HG03064 (cell line): ENCODE results near the gene MAP7D1.

Experiments
- ATAC-seq: cut with Tn5 transposase; IDR thresholded peaks from one replicate; pipeline ENCODE4 v1.9.1; 2021; ENCODE audit warnings: low read depth; ENCODE audit not compliant: unreplicated experiment

The MAP7D1 gene

GRCh38 chr1:36155408-36156328, at the start of gene MAP7D1:
TSS of gene MAP7D1 (plus strand) at chr1:36156160. CDS start at chr1:36156418, 258 bp downstream.
- peak; percentile 45 for ATAC-seq

- no peak for ATAC-seq
These were observed 49.7 kb upstream of the MAP7D1 start for GRCh38 chr1:36106269-36106668.

- ATAC-seq = no peak
These were observed 48.6 kb upstream of the MAP7D1 start for GRCh38 chr1:36107394-36107793.

DNA sequence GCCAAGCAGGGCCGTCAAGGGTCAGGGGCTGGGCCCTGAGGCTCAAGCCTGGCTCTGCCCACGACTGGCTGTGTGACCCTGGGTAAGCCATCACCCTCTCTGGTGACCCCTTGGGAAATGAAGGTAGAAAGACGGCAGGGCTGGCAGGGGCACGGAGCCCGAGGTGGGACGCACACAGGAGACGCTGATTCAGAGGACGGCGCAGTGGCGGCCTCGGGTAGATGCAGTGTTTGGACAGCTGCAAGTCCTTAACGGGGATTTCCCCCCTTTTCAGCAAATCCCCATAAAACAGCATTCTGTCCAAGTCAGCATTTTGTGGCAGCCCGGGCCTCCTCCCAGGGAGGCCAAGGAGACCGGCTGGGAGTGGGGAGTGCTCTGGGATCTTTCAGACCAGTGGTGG, 47.6 kb upstream of the MAP7D1 start:
- no peak for ATAC-seq

- ATAC-seq = no peak
These were observed 46.8 kb upstream of the MAP7D1 start for GRCh38 chr1:36109041-36109679.

GRCh38 chr1:36111151-36111550, 44.8 kb upstream of the MAP7D1 start:
- ATAC-seq = no peak

GRCh38 chr1:36112823-36113222, 43.1 kb upstream of the MAP7D1 start:
- no peak for ATAC-seq

DNA sequence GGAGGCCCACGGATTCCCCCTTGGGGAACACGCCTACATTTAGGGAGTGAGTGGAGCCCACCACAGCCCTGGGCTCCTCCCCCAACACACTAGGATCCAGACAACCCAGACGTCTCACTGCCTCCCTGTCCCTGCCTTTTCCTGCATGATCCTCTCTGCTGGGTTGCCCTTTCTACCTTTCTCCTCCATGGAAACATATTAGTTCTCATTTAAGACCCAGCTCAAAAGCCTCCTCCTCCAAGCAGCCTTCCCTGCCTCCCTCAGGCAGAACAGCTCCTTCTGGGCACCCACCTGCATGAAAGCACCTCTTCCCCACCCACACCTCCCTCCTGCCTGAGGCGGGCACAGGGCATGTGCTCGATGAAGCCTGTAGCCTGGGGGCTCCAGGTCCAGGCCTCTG, 41.6 kb upstream of the MAP7D1 start:
- no peak for ATAC-seq

GRCh38 chr1:36115200-36115669, 40.7 kb upstream of the MAP7D1 start:
- ATAC-seq = no peak

DNA sequence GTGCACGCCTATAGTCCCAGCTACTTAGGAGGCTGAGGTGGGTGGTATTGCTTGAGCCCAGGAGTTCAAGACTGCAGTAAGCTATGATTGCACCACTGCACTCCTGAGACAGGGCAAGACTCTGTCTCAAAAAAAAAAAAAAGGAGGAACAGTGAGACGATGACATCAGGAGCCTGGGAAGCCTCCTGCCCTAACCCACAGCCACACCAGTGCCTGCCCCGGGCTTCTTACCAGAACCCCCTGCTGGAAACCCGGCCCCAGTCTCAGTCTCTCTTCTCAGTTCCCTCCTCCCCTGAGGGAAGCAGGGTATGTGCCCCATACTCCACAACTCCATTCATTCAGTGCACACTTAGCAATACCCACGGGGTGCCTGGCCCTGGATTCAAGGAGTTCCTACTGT, 40.0 kb upstream of the MAP7D1 start:
- ATAC-seq = no peak

DNA sequence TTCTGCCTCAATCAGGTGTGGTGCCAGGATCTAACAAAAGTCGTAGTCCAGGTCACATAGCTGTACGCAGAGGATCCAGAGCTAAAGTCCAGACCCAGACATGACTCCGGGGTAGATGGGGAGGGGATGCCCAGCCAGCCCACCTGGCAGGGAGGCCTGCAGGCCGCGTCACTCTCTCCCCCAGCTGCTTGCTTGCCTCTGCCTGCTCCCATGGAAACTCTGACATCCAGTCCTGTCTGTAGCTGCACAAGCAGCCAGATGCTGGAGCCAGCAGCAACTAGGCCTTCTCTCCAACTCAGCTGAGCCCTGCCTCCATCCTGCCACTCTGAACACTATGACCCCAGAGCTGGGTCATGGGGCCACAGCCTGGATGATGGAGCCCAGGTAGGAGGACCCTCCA, 39.1 kb upstream of the MAP7D1 start:
- no peak for ATAC-seq

DNA sequence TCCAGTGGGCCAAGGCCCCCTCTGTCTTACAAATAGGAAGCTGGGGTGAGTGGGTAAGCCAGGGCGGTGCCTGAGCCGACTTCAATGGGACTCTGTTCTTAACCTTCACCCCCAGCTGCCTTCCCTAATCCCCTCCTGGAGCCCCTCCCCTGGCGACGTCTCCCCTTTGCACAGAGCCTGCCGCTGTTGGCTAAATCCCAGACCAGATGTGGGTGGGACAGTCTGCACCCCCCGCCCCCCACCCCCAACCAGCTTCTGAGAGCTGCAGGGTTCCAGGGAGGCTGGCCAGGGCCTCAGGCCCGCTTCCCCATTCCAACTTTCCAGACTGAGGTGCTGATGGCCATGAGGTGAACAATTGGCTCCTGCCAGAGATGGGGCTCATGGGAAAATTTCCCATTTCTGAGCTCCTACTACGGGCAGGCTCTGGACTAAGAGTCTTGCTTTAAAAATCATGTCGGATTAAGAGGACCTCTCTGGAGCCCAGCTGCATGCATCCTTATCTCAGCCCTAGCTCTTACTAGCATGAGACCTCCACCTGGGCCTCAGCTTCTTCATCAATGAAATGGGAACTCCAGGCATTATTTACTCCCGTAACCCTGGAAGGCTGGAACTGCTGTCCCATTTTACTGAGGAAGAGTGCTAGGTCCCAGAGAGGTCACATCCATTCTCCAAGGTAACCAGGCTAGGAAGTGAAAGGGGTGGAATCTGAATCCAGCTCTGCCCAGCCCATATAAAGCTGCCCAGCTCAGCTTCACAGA, 37.3 kb upstream of the MAP7D1 start:
- ATAC-seq = no peak

DNA sequence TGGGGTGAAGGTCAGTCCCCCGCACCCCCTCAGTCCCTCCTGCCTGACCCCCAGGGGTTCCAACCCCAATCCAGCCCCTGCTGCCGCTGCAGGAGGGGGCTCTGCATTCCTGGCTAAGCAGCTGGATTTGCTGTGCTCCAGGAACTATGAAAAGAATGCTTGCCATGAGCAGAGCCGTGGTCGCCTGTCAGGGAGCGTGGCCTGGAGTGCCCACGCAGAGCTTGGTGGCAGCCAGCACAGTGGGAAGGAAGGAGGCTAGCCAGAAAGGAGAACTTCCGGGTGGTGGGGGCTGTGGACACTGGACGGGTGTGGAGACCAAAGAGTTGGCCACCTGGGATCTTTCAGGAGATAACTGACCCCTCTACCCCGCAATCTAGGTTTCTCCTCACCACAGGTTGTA, 36.5 kb upstream of the MAP7D1 start:
- ATAC-seq = no peak

DNA sequence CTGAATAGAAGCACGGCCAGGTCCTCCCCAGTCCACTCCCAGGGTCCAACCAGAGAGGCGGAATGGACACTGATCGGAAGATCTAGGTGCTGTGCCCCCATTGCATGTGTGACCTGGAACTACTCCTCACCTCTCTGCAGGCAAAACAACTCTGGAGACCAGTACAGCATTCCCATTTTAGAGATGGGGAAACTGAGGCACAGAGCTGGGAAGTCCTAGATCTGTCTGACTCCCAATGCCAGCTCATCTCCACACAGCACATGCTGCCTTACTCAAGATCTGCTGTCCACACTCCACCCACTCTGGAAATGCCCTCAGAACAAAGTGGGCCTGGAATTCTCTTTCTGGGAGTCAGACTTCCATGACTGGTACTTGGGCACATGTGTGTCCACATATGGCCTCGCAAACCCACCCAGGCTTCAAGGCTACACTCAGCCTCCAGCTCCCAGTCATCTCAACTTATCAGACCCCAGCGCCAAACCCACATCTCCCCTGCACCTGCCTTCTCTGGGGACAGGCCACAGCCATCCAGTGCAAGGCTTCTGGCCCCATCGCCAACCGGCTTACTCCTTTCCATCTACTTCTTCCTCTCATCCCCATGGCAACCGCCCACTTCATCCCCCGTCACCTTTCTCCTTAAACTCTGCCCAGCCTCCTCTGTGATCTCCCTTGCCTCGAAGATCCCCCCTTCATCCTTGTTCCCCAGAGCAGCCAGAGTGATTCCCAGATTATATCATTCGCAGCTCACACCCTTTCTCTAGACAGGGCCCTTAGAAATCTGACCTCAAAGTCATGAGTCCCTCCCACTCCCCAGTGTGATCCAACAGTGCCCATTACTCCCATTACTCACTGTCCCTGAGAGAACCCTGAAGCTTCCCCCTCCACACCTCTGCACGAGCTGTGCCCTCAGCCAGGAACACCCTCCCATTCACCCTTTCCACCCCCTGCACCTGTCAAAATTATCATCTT, 33.6 kb upstream of the MAP7D1 start:
- no peak for ATAC-seq

DNA sequence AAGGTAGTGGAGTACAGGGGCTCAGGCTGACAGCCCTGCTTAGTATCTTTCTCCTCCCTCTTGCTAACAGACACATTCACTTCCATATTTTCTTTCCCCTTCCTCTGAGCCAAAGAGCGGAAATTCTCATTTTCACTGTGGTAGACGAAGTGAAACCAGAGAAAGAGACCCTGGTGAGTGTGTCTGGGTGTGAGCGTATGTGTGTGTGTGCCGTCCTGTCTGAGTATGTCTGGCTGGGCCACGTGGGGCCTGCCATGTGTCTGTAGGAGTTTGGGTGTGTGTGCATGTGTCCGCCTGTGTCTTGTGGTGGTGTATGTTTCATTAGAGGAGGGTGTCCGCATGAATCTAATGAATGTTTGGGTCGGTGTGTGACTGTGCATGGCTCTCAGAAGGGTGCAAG, 32.6 kb upstream of the MAP7D1 start:
- ATAC-seq = no peak

DNA sequence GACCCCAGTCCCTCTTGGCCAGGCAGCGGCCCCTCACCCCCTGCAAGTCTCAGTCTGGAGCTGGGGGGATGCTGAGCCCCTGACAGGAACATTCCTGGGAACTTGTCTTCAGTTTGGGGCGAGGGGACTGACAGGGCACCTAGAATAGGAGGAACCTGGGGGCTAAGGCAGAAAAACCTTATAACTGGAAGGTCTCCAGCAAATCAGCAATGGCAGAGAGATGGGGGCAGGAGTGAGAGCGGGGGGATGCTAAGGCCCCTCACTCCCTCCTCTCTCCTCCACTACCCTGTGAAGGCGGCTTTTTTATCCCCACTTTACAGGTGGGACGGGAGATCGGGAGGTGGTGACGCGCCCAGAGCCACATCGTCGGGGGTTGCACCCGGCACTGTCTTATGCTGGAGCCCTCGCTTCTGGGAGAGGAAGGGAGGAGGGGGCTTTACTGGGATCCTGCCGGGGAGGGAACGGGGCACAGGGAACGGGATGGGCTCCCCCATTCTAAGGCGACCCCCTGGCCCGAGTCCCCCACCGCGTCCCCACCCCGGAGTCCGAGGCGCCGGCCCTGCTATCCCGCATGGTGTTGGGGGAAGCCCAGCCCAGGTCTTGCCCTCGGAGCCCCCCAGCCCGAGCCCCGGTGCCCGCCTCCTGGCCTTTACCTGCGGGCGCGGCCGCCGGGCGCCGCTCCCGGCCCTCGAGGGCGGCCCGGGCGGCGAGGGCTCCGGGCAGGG, 31.4 kb upstream of the MAP7D1 start:
- ATAC-seq = no peak

- ATAC-seq = no peak
These were observed 30.6 kb upstream of the MAP7D1 start, which contains the start of gene COL8A2 for GRCh38 chr1:36125129-36125991. TSS of gene COL8A2 (minus strand) at chr1:36125222. CDS start at chr1:36100242, 24,980 bp downstream.

DNA sequence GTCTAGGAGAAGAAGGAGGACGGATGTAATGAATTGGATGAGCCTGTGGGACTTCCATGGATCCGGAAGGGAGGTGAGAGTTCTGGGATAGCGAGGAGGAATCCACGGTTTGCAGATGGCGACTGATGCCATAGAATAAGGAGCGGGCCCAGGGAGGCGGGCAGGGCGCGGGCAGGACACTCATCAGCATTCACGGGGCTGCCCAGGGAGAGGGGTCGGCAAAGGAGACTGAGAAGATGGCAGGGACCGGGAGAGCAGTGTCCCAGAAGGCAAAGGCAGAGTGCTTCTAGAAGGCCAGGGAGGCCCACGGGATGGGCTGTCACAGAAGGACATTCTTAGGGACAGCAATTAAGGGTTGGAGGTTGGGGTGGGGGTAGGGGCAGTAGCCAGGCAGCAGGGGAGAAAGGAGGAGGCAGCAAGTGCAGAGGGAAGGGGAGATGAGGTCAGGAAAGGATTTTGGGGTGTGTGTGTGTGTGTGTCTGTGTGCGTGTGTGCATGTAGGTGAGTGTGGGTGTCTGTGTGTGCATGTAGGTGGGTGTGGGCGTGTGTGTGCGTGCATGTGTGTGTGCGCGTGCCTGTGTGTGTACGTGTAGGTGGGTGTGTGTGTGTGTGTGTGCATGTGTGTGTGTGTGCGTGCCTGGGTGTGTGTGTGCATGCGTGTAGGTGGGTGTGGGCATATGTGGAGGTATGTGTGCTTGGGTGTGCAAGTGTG, 29.8 kb upstream of the MAP7D1 start:
- no peak for ATAC-seq
